HG03060 (cell line): ENCODE measurements around the gene CDKN1C.

Experiments
- ATAC-seq: cut with Tn5 transposase; IDR thresholded peaks from one replicate; pipeline ENCODE4 v1.9.1; 2021; ENCODE audit warnings: low read depth, moderate number of reproducible peaks; ENCODE audit not compliant: unreplicated experiment

The CDKN1C gene

DNA sequence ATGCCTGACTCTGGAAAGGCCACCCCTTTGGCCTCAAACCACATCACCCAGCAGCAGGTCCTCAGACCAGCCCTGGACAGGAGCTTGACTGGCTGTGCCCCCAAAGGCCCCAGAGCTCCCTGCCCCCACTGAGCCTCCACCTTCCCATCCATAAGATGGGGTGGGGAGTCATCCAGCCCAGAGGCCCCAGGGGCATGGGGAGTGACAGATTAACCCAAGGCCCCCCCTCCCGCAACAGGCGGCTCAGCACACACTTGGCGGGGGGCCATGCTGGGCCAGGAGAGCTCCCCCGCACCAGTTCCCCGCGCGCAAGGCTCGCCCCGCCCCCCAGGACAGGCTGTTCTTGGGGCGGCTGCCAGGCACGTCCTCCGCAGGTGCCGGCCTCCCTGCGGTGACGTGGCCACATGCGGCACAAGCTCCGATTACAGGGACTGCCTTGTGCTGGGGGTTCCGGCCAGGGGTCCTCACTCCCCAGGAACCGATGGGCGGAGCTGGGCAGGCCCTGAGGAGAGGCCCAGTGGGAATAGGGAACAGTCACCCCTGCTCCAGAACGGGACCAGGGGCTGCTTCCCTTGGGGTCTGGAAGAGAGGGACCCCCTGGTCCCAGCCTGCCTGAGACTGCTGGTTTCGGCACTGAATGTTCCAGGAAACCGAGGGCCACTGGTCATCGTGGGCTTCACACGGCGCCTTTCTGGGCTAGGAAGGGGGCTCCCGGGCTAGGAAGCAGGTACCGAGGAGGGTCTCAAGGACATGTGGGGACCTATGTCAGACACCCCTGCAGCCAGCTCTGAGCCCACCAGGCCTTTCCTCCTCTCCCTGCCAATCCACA, 5.1 kb upstream of the CDKN1C start:
- no peak for ATAC-seq

GRCh38 chr11:2889362-2890273, 4.0 kb upstream of the CDKN1C start:
- ATAC-seq, result no peak

DNA sequence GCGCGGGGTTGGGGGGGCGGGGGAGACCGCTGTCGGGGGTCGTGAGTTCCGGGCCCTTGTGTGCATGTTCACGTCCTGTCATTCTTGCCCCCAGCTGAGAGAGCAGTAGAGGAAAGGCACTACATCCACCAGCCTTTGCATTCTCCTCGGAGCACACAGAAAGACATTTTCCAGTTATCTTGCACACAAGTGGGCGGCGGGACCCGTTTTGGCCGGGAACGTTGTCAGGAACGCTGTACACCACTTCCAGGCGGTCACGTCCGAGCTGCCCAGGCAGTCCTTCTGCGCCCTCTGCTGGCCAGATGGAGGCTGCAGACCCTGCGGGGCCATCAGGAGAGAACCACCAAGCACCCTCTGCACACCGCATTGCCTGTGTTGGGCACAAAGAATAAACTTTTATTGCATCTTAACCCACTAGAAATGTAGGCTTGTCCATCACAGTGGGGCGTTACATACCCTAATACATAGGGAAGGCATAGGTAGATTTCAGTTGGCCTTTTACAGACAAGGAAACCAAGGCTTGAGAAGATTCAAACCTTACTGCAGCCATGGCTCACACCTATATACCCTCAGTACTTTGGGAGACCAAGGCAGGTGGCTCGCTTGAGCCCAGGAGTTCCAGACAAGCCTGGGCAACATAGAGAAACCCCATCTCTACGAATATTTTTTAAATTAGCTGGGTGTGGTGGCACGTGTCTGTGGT, 2.8 kb upstream of the CDKN1C start:
- no peak for ATAC-seq

- no peak for ATAC-seq
Measured at GRCh38 chr11:2887515-2888195, 2.1 kb upstream of the CDKN1C start.

DNA sequence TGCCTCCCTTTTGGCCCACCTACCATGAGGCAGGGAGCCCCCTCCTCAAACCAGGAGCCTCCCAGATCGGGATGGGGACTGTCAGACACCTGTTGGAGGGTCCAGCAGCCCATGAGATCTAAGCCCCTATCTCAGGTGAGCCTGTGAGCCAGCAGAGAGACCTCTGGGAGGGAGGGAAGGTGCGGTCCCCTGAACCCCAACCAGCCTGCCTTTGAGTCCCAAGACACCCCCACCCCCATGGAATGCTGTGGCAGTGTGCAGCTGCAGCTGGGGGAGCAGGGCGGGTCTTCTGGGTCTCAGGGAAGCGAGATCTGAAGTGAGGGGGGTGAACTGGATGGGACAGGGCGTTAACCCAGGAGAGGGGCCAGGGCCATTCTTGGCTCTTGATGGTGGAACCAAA, 1.4 kb upstream of the CDKN1C start:
- ATAC-seq, result no peak

DNA sequence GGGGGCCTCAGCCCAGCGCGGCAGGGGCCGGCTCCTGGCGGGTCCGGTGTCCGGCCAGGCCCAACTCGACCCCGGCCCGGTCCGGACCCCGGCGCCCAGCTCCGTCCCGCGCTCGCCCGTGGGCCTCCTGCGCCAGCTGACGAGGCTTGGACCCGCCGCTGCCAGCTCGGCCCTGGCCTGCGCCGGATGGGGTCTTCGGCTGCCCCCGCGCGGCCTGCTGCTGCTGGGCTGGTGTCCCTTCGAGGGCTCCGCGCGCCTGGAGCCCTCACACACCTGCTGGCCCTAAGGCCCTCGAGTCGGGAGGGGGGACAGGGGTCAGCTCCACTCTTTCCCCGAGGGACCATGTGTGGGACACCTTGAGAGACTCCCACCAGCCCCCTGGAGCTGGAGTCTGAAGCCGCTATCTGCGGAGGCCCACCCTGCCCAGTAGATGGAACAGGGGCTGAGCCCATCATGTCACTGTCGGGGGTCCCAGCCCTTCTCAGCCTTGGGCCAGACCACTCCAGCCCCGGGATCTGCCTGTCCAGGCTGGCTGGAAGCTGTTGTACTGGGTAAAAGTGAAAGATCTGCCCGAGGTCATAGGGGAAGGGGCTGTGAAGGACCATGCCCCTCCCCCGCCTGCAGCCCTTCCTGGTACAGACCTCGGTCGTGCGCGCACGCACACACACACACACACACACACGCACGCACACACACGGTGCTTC, 768 bp upstream of the CDKN1C start:
- no peak for ATAC-seq

DNA sequence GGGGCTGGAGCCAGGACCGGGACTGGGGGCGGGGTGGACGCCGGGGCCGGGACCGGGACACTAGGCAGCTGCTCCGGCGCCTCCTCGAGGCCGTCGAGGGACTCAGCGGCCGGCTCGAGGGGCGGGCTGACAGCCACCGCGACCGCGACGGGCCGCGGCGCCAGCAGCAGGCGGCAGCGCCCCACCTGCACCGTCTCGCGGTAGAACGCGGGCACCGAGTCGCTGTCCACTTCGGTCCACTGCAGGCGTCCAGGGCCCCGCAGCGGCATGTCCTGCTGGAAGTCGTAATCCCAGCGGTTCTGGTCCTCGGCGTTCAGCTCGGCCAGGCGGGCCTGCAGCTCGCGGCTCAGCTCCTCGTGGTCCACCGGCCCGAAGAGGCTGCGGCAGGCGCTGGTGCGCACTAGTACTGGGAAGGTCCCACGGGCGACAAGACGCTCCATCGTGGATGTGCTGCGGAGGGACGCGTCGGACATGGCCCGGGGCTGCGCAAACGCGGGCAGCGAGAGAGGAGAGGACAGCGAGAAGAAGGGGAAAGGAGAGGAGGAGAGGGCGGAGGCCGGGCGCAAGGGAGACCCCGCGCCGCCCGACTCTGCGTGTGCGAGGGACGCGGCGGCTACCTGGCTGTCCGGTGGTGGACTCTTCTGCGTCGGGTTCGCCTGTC, 428 bp downstream of the CDKN1C start:
- ATAC-seq, result peak; percentile 11

DNA sequence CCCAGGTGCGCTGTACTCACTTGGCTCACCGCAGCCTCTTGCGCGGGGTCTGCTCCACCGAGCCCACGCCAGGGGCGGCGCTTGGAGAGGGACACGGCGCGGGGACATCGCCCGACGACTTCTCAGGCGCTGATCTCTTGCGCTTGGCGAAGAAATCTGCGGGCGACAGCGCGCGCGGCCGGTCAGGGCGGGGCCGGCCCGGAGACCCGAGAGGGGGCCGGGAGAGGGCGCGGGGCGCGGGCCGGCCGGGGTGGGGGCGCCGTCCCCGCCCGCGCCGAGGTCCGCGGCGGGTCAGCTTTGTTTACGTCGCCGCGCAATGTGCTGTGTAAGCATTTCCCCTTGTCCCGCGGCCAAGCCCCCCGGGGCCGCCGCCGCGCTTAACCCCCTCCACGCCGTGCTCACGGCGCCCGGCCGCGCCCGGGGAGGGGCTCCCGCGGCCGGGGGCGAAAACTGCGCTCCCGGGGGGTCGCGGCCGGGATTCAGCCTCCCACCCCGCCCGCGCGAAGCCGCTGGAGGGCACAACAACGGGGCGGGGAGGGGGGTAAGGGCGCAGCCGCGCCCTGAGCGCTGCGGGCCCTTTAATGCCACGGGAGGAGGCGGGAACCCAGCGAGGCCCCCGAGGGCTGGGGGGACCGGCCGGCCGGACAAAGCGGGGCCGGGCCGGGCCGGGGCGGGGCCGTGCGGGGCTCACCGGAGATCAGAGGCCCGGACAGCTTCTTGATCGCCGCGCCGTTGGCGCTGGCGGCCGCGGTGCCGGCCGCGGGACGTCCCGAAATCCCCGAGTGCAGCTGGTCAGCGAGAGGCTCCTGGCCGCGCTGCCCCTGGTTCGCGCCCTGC, 1.4 kb downstream of the CDKN1C start:
- no peak for ATAC-seq

- ATAC-seq, result no peak
Measured at GRCh38 chr11:2883640-2883978, 2.0 kb downstream of the CDKN1C start.

GRCh38 chr11:2882396-2883110, 3.0 kb downstream of the CDKN1C start:
- ATAC-seq, result no peak

- ATAC-seq, result no peak
Measured at GRCh38 chr11:2881981-2882375, 3.6 kb downstream of the CDKN1C start.

DNA sequence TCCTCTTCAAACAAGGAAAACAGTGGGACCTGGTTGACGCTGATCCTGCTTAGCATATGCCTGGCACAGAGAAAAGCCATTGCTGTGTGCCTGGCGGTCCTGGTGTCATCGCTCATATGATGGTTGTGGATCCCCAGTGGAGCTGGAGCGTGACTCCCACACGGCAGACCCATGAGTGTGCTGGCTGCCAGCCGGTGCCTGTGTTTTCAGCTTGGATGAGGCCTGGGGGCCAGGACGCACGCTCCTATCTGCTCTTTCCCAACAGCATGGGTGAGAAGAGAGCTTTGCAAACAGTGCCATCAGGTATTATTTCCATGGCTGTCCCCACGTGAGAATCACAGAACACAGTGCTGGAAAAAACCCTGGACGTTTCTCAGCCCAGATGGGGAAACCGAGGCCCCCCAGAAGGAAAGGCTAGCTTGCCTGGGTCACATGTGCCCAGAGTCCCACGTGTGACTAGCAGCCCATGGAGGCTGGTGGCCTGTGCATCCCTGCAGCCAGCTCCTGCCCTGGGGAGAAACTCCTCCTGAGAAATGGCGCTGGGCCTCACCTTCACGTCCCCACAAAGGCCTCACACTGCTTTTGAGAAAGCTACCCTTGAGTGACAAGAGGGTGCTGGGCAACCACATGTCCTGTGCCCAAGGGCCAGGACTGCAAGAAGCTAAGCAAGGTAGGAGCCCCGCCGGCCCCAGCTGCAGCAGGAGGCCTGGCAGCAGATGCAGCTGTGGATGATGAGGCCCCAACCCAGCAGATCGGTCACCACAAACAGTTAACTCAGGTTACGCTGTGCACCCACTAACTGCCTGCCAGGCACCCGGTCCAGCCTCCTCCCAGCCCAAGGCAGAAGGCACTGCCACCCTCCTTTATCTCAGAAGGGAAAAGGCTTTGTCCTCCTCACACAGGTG, 4.2 kb downstream of the CDKN1C start:
- no peak for ATAC-seq

DNA sequence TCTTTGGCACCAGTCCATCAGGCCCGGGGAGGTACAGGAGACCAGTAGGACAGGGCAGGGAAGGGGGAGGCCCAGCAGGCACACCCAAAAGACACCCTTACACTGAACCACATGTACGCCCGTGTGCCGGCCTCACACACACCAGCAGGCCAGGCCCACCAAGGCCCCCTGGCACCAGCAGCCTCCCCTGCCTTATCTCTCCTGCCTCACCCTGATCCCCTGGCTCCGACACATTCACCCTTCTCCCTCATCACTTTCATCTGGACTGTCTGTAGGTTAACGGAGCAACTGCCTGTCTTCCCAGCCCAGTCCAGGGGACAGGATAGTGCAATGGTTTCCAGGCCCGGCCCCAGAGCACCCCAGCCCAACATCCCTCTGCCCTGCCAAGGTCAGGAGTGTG, 4.9 kb downstream of the CDKN1C start:
- no peak for ATAC-seq

DNA sequence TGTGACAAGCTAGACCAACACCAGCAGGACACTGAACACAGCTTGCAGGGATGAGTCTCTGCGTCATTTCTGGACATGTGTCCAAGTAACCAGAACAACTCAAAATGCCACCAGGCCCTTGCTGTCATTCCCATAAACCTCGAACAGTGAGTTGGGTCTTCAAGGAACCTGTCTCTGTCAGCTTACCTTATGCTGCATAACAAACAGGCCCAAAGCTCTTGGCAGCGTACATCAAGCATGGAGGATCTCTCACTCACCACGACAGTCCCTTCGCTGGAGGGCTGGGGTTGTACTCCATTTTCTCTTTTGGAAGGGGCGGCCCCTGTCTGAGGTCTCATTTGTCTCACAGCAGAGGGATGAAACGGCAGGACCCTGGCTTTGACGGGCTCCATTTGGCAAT, 6.8 kb downstream of the CDKN1C start:
- no peak for ATAC-seq

DNA sequence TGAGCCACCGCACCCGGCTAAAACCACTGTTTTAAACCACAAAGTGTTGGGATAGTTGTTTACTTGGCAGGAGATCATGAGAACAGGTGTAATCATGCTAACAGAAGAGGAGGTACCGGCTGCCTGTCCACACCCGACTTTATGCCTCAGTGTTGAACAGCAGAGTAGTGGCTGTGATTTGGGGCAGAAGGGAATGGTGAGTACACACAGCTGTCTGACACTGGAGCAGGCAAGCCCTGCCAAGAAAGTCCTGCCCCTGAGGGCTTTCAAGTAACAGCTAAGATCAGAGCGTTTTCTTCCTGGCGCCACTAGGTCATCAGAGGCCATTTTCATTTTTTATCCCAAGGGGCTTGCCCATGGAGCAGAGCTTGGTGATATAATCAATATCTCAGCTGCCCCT, 8.1 kb downstream of the CDKN1C start:
- no peak for ATAC-seq

DNA sequence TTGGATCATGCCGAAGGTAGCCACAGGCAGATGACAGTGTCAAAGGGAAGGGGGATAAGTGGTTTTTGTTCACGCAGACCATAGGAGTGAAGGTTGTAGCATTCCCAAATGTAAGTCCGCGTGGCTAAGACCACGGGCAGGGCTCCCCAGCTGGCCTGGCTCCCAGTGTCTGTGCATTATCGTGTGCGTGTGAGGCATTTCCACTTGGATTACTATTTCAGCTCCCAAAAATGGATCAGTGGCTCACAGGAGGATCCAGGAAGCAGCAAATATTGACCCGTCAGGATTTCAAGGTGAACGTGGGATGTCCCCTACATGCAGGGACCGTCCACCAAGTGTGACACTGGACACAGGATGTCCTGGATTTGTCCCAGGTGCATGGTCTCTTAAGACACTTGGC, 10.6 kb downstream of the CDKN1C start:
- ATAC-seq, result no peak
